ENCODE measurements around the gene EGR4. TPM values are rescaled to one million over a fixed set of nuclear protein-coding genes. Genes with fewer than 3 reads are reported as not detected.

EGR4 gene
- total and polyA plus RNA-seq, 2 of the 4 experiments (the other 2 are of a cell fraction) = not detected

DNA sequence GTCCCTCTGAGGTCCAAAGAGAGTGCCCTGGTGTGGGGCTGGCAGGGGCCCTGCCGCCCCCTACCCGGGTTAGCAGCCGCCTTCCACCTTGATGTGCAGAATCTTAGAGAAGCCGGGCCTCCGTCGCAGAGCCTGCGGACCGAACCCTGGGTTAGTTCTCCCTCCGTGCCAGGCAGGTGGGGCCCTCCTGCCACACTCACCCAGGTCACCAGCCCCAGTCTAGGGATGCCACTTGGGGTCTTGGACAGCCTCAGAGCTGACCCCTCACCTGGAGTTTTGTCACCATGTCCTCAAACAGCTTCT lies 34.5 kb downstream of the EGR4 start:
- CTCF ChIA-PET = interaction anchor here (1.1 kb wide), 1 partner anchor 18 kb away, joined by 3 read pairs; no protein-coding TSS in a partner anchor
- dilution Hi-C loops (cut with HindIII; ENCODE audit: low sequenced_read_pairs, unreplicated experiment) = no loop called here
- in situ Hi-C loops (cut with MboI; ENCODE audit: low sequenced_read_pairs) = no loop called here

More for the DNA sequence above, 34.5 kb downstream of the EGR4 start:
- TF ChIP-seq NFE2L2 (IDR thresholded peaks at IDR 0.05; ENCODE audit: low read depth, low read length) = no peak
- TF ChIP-seq USF2 (IDR thresholded peaks at IDR 0.05; ENCODE audit: low read depth, low read length) = no peak
- TF ChIP-seq, protein P1, sequence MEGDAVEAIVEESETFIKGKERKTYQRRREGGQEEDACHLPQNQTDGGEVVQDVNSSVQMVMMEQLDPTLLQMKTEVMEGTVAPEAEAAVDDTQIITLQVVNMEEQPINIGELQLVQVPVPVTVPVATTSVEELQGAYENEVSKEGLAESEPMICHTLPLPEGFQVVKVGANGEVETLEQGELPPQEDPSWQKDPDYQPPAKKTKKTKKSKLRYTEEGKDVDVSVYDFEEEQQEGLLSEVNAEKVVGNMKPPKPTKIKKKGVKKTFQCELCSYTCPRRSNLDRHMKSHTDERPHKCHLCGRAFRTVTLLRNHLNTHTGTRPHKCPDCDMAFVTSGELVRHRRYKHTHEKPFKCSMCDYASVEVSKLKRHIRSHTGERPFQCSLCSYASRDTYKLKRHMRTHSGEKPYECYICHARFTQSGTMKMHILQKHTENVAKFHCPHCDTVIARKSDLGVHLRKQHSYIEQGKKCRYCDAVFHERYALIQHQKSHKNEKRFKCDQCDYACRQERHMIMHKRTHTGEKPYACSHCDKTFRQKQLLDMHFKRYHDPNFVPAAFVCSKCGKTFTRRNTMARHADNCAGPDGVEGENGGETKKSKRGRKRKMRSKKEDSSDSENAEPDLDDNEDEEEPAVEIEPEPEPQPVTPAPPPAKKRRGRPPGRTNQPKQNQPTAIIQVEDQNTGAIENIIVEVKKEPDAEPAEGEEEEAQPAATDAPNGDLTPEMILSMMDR (conservative IDR thresholded peaks at IDR 0.05; ENCODE audit: low read depth, low read length) = no peak
- no peak for TF ChIP-seq ELK1 (IDR thresholded peaks at IDR 0.05; ENCODE audit: borderline replicate concordance, low read depth, low read length)
- no peak for TF ChIP-seq CHD1 (IDR thresholded peaks at IDR 0.05; ENCODE audit: low read depth, low read length)
- TF ChIP-seq RFX5 (IDR thresholded peaks at IDR 0.05; ENCODE audit: low read depth, low read length) = no peak
- Histone ChIP-seq H3K14ac (replicated peaks; ENCODE audit: low read depth, low read length) (no peak overlapping the region), H3K4me2 (ENCODE audit: low read depth, low read length) (no peak overlapping the region), H3K27ac (ENCODE audit: insufficient read depth, low read length) (no peak overlapping the region), H3K56ac (ENCODE audit: extremely low read depth, insufficient read depth, low read length) (no peak overlapping the region), H3K27me3 (ENCODE audit: control insufficient read depth, insufficient read depth, low read length) (no peaks in the 10 kb centered on the region), H2BK15ac (ENCODE audit: low read depth, low read length) (no peak overlapping the region), H2BK5ac (ENCODE audit: low read depth, low read length, poor library complexity, severe bottlenecking) (no peak overlapping the region), H3K9me3 (ENCODE audit: control insufficient read depth, insufficient read depth, low read length) (no peaks in the 10 kb centered on the region), H3K36me3 (ENCODE audit: control insufficient read depth, insufficient read depth, low read length) (peaks cover 16% of the 10 kb centered on the region), H2BK120ac (ENCODE audit: low read depth, low read length) (no peak overlapping the region), H3K4me3 (ENCODE audit: insufficient read depth, low read depth, low read length) (no peak overlapping the region), H3K18ac (ENCODE audit: low read depth, low read length) (no peak overlapping the region), H3K4me1 (ENCODE audit: control insufficient read depth, insufficient read depth, low read length) (no peaks in the 10 kb centered on the region), H2AK9ac (replicated peaks; ENCODE audit: low read depth, low read length, poor library complexity) (no peak overlapping the region), H2AK5ac (ENCODE audit: low read depth, low read length) (no peak overlapping the region), H2AFZ (replicated peaks; ENCODE audit: low read length, poor library complexity) (no peak overlapping the region), H3K23ac (ENCODE audit: low read depth, low read length) (no peak overlapping the region), H3K9ac (ENCODE audit: low read depth, low read length) (no peak overlapping the region), H4K5ac (ENCODE audit: low read depth, low read length) (no peak overlapping the region), H3K4ac (ENCODE audit: low read depth, low read length) (no peak overlapping the region), H4K8ac (ENCODE audit: low read depth in 2 of 2, low read length in 2 of 2) (no peak overlapping the region), H3K9me1 (ENCODE audit: insufficient read depth, low read length) (peaks cover 7% of the 10 kb centered on the region; the same call in 1 of the 2 replicates), H2BK20ac (ENCODE audit: low read depth, low read length) (no peak overlapping the region), H3K79me1 (ENCODE audit: low read depth in 1 of 2, low read length in 2 of 2) (no peaks in the 10 kb centered on the region), H4K91ac (ENCODE audit: insufficient read depth, low read depth, low read length) (no peak overlapping the region), H4K20me1 (ENCODE audit: insufficient read depth, low read length) (peaks cover 8% of the 10 kb centered on the region)
- BruUV-seq (replicated peaks) = no TSS peak
- POLR2A ChIA-PET (ENCODE audit: unreplicated experiment) = no interaction called here
- no peak for ATAC-seq (ENCODE audit: low read depth)
- DNase-seq = no peak
- 93% methylated on average over 6 of the region's 9 CpGs; no CpG with 5 or more reads in 1 of the 2 experiments for WGBS, 2 experiments (ENCODE audit: extremely low coverage in 2 of 2, insufficient read length in 1 of 2)
- intact Hi-C loops (cut with micrococcal nuclease) = no loop called here

Data from IMR-90 (cell line).